IMR-90 (cell line): ENCODE measurements around the gene PNMA8A. TPM values are rescaled to one million over a fixed set of nuclear protein-coding genes. Genes with fewer than 3 reads are reported as not detected.

Experiments
- ATAC-seq: fragments of 200-7000 bp; cut with Tn5 transposase; 2 replicates; pipeline ENCODE4 v1.9.1; 2020; ENCODE audit warnings: low read depth, mild to moderate bottlenecking, moderate library complexity
- BruUV-seq: library from RNA; stranded (reverse); fragments of 400-500 nt; replicated peaks from 2 replicates; lab custom pipeline; 2021; lab: Mats Ljungman, UMichigan
- CTCF ChIA-PET: fragments of 300-600 bp; formaldehyde crosslinking; extraction: SDS; loops from one replicate; lab custom pipeline; 2021; ENCODE audit warnings: antibody characterized with exemption; lab: Yijun Ruan, JAX
- POLR2A ChIA-PET: fragments of 300-600 bp; sonication (Branson Sonifier 250); formaldehyde crosslinking; loops from one replicate; lab custom pipeline; 2022; ENCODE audit warnings: antibody characterized with exemption; ENCODE audit not compliant: unreplicated experiment; lab: Charles Lee
- DNase-seq: peaks from one replicate; pipeline ENCODE4 v3.0.0; 2013
- H2AFZ ChIP-seq: replicated peaks from 2 replicates; pipeline ENCODE3; 2013; ENCODE audit warnings: low read length, mild to moderate bottlenecking; ENCODE audit not compliant: poor library complexity
- H2AK5ac ChIP-seq: 2 replicates; pipeline ENCODE4 v1.6.1; 2013; ENCODE audit warnings: low read depth, low read length, inconsistent platforms
- H2AK9ac ChIP-seq: replicated peaks from 2 replicates; pipeline ENCODE3; 2013; ENCODE audit warnings: mild to moderate bottlenecking, low read depth, low read length, moderate library complexity; ENCODE audit not compliant: poor library complexity
- H2BK120ac ChIP-seq: 2 replicates; pipeline ENCODE4 v1.6.1; 2013; ENCODE audit warnings: low read depth, low read length, inconsistent platforms
- H2BK15ac ChIP-seq: 3 replicates; pipeline ENCODE4 v1.6.1; 2013; ENCODE audit warnings: low read depth, low read length, inconsistent platforms
- H2BK20ac ChIP-seq: 2 replicates; pipeline ENCODE4 v1.6.1; 2013; ENCODE audit warnings: low read depth, mild to moderate bottlenecking, inconsistent platforms, low read length, moderate library complexity
- H2BK5ac ChIP-seq: 2 replicates; pipeline ENCODE4 v1.6.1; 2013; ENCODE audit warnings: mild to moderate bottlenecking, low read depth, low read length, inconsistent platforms; ENCODE audit not compliant: poor library complexity, severe bottlenecking
- H3K14ac ChIP-seq: replicated peaks from 2 replicates; pipeline ENCODE4 v1.6.1; 2013; ENCODE audit warnings: low read depth, low read length, inconsistent platforms
- H3K18ac ChIP-seq: 2 replicates; pipeline ENCODE4 v1.6.1; 2013; ENCODE audit warnings: low read depth, low read length, control low read depth
- H3K23ac ChIP-seq: 2 replicates; pipeline ENCODE4 v1.6.1; 2013; ENCODE audit warnings: low read depth, low read length, inconsistent platforms
- H3K27ac ChIP-seq: 2 replicates; pipeline ENCODE4 v1.5.1; 2013; ENCODE audit warnings: mild to moderate bottlenecking, control low read depth, low read length; ENCODE audit not compliant: insufficient read depth
- H3K27me3 ChIP-seq: 2 replicates; pipeline ENCODE4 v1.6.1; 2013; ENCODE audit warnings: low read length; ENCODE audit not compliant: control insufficient read depth, insufficient read depth
- H3K36me3 ChIP-seq: 2 replicates; pipeline ENCODE4 v1.6.1; 2013; ENCODE audit warnings: low read length, mixed read lengths; ENCODE audit not compliant: control insufficient read depth, insufficient read depth
- H3K4ac ChIP-seq: 2 replicates; pipeline ENCODE4 v1.6.1; 2013; ENCODE audit warnings: low read depth, low read length, inconsistent platforms
- H3K4me1 ChIP-seq: 2 replicates; pipeline ENCODE4 v1.6.1; 2013; ENCODE audit warnings: low read length, mixed read lengths; ENCODE audit not compliant: control insufficient read depth, insufficient read depth
- H3K4me2 ChIP-seq: 2 replicates; pipeline ENCODE4 v1.6.1; 2013; ENCODE audit warnings: low read depth, mild to moderate bottlenecking, control low read depth, low read length, moderate library complexity
- H3K4me3 ChIP-seq: 2 replicates; pipeline ENCODE4 v1.5.1; 2013; ENCODE audit warnings: low read depth, mild to moderate bottlenecking, control low read depth, low read length, moderate library complexity; ENCODE audit not compliant: insufficient read depth
- H3K56ac ChIP-seq: 2 replicates; pipeline ENCODE4 v1.6.1; 2013; ENCODE audit warnings: low read length, inconsistent platforms; ENCODE audit not compliant: insufficient read depth; ENCODE audit errors: extremely low read depth
- H3K79me1 ChIP-seq, 2 experiments: 2 replicates each; pipeline ENCODE4 v1.6.1; 2013; ENCODE audit warnings: low read length in 2 of 2, inconsistent platforms in 1 of 2, low read depth in 1 of 2
- H3K9ac ChIP-seq: 2 replicates; pipeline ENCODE4 v1.6.1; 2013; ENCODE audit warnings: low read depth, low read length, control low read depth
- H3K9me1 ChIP-seq: 2 replicates; pipeline ENCODE4 v1.6.1; 2013; ENCODE audit warnings: low read length, inconsistent platforms; ENCODE audit not compliant: insufficient read depth
- H3K9me3 ChIP-seq: 2 replicates; pipeline ENCODE4 v1.6.1; 2013; ENCODE audit warnings: low read length; ENCODE audit not compliant: control insufficient read depth, insufficient read depth
- H4K20me1 ChIP-seq: 2 replicates; pipeline ENCODE4 v1.6.1; 2013; ENCODE audit warnings: low read length, inconsistent platforms; ENCODE audit not compliant: insufficient read depth
- H4K5ac ChIP-seq: 2 replicates; pipeline ENCODE4 v1.6.1; 2013; ENCODE audit warnings: mild to moderate bottlenecking, low read depth, low read length, control low read depth
- H4K8ac ChIP-seq, 2 experiments: 2 replicates each; pipeline ENCODE4 v1.6.1; 2013; ENCODE audit warnings: low read depth in 2 of 2, low read length in 2 of 2, control low read depth in 1 of 2, inconsistent platforms in 1 of 2
- H4K91ac ChIP-seq: 2 replicates; pipeline ENCODE4 v1.6.1; 2013; ENCODE audit warnings: low read depth, low read length, inconsistent platforms; ENCODE audit not compliant: insufficient read depth
- WGBS, 2 experiments: methylation state at CpG; one replicate each; pipeline versions ENCODE4 v1.1.5 to v1.1.7; 2013; ENCODE audit warnings: missing lambda C conversion rate in 2 of 2; ENCODE audit not compliant: insufficient read length in 1 of 2; ENCODE audit errors: extremely low coverage in 2 of 2; 5-methylcytosine and 5-hydroxymethylcytosine counted together
- dilution Hi-C: fragments of 300-500 bp; cut with HindIII; formaldehyde crosslinking; loops from one replicate; pipeline ENCODE4 v1.14.3; 2018; ENCODE audit warnings: low sequenced_read_pairs; ENCODE audit not compliant: unreplicated experiment
- in situ Hi-C: fragments of 300-500 bp; cut with MboI; formaldehyde crosslinking; loops from 3 replicates; pipeline ENCODE4 v1.14.3; 2019; ENCODE audit warnings: low sequenced_read_pairs, inconsistent platforms, mixed read lengths
- intact Hi-C: fragments of 100-400 bp; cut with micrococcal nuclease; formaldehyde crosslinking; loops from 2 replicates; pipeline ENCODE4 v1.10.0; 2022
- polyA plus RNA-seq, 3 experiments: library from polyadenylated mRNA; depleted of rRNA; stranded (reverse); fragments of >200 nt; gene quantifications; 2 replicates each; pipeline ENCODE4 v1.2.3, GENCODE V29; 2012; ENCODE audit warnings: low replicate concordance in 1 of 3
- total RNA-seq: library from RNA; depleted of rRNA; stranded (reverse); fragments of >200 nt; gene quantifications from 2 replicates; pipeline ENCODE4 v1.2.3, GENCODE V29; 2012
- TF ChIP-seq, protein P1 (sequence below): conservative IDR thresholded peaks from 2 replicates; pipeline ENCODE4 v1.5.1; 2012; ENCODE audit warnings: mild to moderate bottlenecking, low read depth, low read length, improper control_type of control experiment

PNMA8A gene
- total and polyA plus RNA-seq, 2 of the 4 experiments (the other 2 are of a cell fraction), result 0.77 to 0.90 TPM

DNA sequence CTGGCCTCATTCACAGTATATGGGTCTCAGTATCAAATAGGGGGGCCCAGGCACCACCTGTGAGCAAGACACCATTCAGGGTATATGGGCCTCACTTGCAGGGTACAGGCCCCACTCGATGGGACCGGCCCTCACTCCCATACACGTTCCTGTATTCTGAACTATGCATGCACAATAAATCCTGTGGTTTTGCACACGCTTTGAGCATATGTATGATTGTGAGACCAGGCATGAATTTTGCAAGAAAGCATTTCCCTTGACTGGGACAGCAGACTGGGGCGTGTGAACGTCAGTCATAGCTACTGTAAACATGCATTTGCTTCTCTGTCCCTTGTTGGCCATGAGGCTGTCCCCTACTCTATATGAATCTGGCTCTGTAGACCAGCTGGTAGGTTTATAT is 24.9 kb upstream of the PNMA8A start:
- H2AFZ ChIP-seq, result peak overlapping the region; percentile 58
- no peak overlapping the region for H3K18ac ChIP-seq
- intact Hi-C loops (no loop called here), dilution Hi-C loops (no loop called here), in situ Hi-C loops (no loop called here)
- no peak overlapping the region for H4K5ac ChIP-seq
- no peak overlapping the region for H3K4me2 ChIP-seq
- H3K36me3 ChIP-seq, result no peaks in the 10 kb centered on the region
- no peaks in the 10 kb centered on the region for H3K9me3 ChIP-seq
- no peaks in the 10 kb centered on the region for H4K20me1 ChIP-seq
- POLR2A ChIA-PET, result no interaction called here
- H4K91ac ChIP-seq, result no peak overlapping the region
- H3K27me3 ChIP-seq, result peaks cover 37% of the 10 kb centered on the region
- no peak overlapping the region for H2AK5ac ChIP-seq
- CTCF ChIA-PET, result interaction anchor here (1.1 kb wide), 1 partner anchor 19 kb away, joined by 4 read pairs; no protein-coding TSS in a partner anchor
- H3K27ac ChIP-seq, result no peak overlapping the region
- no peak overlapping the region for H2BK20ac ChIP-seq
- DNase-seq (no peak), ATAC-seq (no peak)
- H3K23ac ChIP-seq, result no peak overlapping the region
- H3K79me1 ChIP-seq, result no peaks in the 10 kb centered on the region
- H3K9ac ChIP-seq, result no peak overlapping the region
- H2BK5ac ChIP-seq, result no peak overlapping the region
- no peak overlapping the region for H2AK9ac ChIP-seq
- H3K4me1 ChIP-seq, result no peaks in the 10 kb centered on the region
- no peak overlapping the region for H3K14ac ChIP-seq
- no peak overlapping the region for H3K4me3 ChIP-seq
- no peak overlapping the region for H2BK15ac ChIP-seq
- no peaks in the 10 kb centered on the region for H3K9me1 ChIP-seq
- no peak overlapping the region for H3K56ac ChIP-seq
- BruUV-seq, result no TSS peak
- TF ChIP-seq, protein P1, sequence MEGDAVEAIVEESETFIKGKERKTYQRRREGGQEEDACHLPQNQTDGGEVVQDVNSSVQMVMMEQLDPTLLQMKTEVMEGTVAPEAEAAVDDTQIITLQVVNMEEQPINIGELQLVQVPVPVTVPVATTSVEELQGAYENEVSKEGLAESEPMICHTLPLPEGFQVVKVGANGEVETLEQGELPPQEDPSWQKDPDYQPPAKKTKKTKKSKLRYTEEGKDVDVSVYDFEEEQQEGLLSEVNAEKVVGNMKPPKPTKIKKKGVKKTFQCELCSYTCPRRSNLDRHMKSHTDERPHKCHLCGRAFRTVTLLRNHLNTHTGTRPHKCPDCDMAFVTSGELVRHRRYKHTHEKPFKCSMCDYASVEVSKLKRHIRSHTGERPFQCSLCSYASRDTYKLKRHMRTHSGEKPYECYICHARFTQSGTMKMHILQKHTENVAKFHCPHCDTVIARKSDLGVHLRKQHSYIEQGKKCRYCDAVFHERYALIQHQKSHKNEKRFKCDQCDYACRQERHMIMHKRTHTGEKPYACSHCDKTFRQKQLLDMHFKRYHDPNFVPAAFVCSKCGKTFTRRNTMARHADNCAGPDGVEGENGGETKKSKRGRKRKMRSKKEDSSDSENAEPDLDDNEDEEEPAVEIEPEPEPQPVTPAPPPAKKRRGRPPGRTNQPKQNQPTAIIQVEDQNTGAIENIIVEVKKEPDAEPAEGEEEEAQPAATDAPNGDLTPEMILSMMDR, result no peak
- no peak overlapping the region for H3K4ac ChIP-seq
- WGBS, 2 experiments, result no CpG with 5 or more reads among the region's 6 CpGs
- no peak overlapping the region for H4K8ac ChIP-seq
- H2BK120ac ChIP-seq, result no peak overlapping the region
